ENCODE measurements around the gene ALAS1. TPM values are rescaled to one million over a fixed set of nuclear protein-coding genes. Genes with fewer than 3 reads are reported as not detected.

ALAS1 gene
- total and polyA plus RNA-seq, 4 donors = 38.7 to 85.1 (median 57.2) TPM

DNA sequence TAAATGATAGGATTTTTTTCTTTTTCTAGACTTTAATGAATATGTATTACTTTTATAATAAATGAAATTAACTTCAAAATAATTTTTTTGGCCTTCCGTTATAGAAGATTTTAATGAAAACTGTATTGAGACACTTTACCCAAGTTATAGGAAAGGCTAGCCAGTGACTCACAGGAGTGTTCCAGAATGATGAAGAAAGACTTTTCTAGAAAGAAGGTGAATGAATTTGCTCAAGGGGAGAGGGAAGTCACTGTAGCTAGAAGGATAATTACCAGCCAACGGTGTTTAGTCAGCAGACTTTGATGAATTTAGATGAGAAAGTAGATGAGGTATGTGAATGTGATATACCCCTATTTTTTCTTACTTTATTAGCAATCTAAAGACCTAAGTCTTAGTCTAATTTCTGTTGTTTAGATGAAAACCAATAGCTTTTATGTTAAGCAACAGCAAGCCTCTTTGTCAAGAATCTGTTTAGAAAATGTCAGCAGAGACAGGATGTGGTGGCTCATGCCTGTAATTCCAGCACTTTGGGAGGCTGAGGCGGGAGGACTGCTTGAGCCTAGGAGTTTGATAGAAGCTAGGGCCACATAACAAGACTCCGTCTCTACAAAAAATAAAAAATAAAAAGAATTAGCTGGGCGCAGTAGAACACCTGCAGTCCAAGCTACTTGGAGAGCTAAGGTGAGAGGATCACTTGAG lies 3.2 kb downstream of the ALAS1 start:
- H3K4me3 ChIP-seq = no peak overlapping the region

DNA sequence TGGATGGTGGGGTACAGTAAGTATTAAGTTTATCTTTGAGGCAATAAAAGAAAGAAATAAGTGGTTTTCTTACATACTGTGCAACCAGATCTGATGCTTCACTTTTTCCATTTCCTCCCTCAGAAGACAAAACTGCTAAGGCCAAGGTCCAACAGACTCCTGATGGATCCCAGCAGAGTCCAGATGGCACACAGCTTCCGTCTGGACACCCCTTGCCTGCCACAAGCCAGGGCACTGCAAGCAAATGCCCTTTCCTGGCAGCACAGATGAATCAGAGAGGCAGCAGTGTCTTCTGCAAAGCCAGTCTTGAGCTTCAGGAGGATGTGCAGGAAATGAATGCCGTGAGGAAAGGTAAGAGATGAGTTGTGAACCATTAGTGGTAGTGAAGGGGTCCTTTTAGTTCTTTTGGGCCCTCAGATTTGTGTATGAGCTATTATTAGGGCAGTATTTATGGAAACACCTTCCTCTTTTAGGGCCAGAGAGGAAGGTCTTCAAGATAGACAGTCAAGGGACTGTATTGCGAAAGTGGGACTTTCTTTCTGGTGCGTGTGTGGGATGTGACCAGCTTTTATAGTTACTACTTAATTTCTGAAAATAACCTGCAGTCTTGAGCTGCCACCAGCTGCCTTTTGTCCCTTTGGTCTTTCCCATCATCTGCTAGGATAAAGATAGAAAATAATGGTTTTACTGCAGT lies 4.6 kb downstream of the ALAS1 start:
- no peaks in the 10 kb centered on the region for H3K27me3 ChIP-seq (ENCODE audit: control insufficient read depth in 3 of 3, insufficient read depth in 3 of 3, low read length in 2 of 3)
- H3K9me3 ChIP-seq (ENCODE audit: control insufficient read depth in 4 of 4, insufficient read depth in 3 of 4, low read length in 3 of 4) = no peaks in the 10 kb centered on the region
- H3K9ac ChIP-seq (ENCODE audit: insufficient read depth in 1 of 2, low read length in 2 of 2) = no peak overlapping the region
- H3K4me3 ChIP-seq = no peak overlapping the region
- no peak for ATAC-seq (ENCODE audit: insufficient read depth, low FRiP score)
- no peak for DNase-seq
- TF ChIP-seq, protein P1, sequence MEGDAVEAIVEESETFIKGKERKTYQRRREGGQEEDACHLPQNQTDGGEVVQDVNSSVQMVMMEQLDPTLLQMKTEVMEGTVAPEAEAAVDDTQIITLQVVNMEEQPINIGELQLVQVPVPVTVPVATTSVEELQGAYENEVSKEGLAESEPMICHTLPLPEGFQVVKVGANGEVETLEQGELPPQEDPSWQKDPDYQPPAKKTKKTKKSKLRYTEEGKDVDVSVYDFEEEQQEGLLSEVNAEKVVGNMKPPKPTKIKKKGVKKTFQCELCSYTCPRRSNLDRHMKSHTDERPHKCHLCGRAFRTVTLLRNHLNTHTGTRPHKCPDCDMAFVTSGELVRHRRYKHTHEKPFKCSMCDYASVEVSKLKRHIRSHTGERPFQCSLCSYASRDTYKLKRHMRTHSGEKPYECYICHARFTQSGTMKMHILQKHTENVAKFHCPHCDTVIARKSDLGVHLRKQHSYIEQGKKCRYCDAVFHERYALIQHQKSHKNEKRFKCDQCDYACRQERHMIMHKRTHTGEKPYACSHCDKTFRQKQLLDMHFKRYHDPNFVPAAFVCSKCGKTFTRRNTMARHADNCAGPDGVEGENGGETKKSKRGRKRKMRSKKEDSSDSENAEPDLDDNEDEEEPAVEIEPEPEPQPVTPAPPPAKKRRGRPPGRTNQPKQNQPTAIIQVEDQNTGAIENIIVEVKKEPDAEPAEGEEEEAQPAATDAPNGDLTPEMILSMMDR (IDR thresholded peaks at IDR 0.05; ENCODE audit: control extremely low read depth, extremely low read depth) = no peak
- H3K27ac ChIP-seq (ENCODE audit: low read depth in 1 of 2, low read length in 1 of 2) = peak overlapping the region in 1 of 2 donors; percentile 50
- peaks cover 33 to 52% (median 45%) of the 10 kb centered on the region in 4 donors for H3K36me3 ChIP-seq (ENCODE audit: control insufficient read depth in 4 of 4, insufficient read depth in 4 of 4, low read length in 4 of 4)
- peaks cover 4 to 17% (median 8%) of the 10 kb centered on the region in 5 donors for H3K4me1 ChIP-seq (ENCODE audit: control insufficient read depth in 5 of 5, insufficient read depth in 5 of 5, low read length in 5 of 5)
- WGBS, 2 donors = 37 to 76% methylated on average over 4 of the region's 4 CpGs

More for the DNA sequence above, 3.2 kb downstream of the ALAS1 start:
- WGBS, 2 donors = 52 to 62% methylated on average over 5 of the region's 5 CpGs
- Histone ChIP-seq H3K9ac (ENCODE audit: insufficient read depth in 1 of 2, low read length in 2 of 2) (no peak overlapping the region), H3K36me3 (ENCODE audit: control insufficient read depth in 4 of 4, insufficient read depth in 4 of 4, low read length in 4 of 4) (peaks cover 28 to 48% (median 38%) of the 10 kb centered on the region in 4 donors), H3K9me3 (ENCODE audit: control insufficient read depth in 4 of 4, insufficient read depth in 3 of 4, low read length in 3 of 4) (no peaks in the 10 kb centered on the region), H3K27me3 (ENCODE audit: control insufficient read depth in 3 of 3, insufficient read depth in 3 of 3, low read length in 2 of 3) (no peaks in the 10 kb centered on the region), H3K4me1 (ENCODE audit: control insufficient read depth in 5 of 5, insufficient read depth in 5 of 5, low read length in 5 of 5) (peaks cover 12 to 29% (median 15%) of the 10 kb centered on the region in 5 donors), H3K27ac (ENCODE audit: low read depth in 1 of 2, low read length in 1 of 2) (peak overlapping the region in 1 of 2 donors; percentile 66)
- no peak for ATAC-seq (ENCODE audit: insufficient read depth, low FRiP score)
- no peak for DNase-seq
- TF ChIP-seq, protein P1 (IDR thresholded peaks at IDR 0.05; ENCODE audit: control extremely low read depth, extremely low read depth) = no peak

DNA sequence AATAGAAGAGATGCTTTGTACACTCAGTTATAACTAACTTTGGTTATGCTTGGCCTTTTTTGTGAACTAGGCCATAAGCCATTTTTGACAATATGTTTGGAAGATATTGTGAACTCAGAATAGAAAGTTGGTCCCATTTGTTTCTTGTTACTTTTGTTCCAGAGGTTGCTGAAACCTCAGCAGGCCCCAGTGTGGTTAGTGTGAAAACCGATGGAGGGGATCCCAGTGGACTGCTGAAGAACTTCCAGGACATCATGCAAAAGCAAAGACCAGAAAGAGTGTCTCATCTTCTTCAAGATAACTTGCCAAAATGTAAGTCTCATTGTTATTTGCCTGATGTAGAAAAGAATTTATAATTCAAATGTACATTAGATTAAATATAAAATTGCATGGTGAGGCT lies 5.7 kb downstream of the ALAS1 start:
- Histone ChIP-seq H3K36me3 (ENCODE audit: control insufficient read depth in 4 of 4, insufficient read depth in 4 of 4, low read length in 4 of 4) (peaks cover 41 to 63% (median 53%) of the 10 kb centered on the region in 4 donors), H3K4me1 (ENCODE audit: control insufficient read depth in 5 of 5, insufficient read depth in 5 of 5, low read length in 5 of 5) (peaks cover 3 to 15% (median 8%) of the 10 kb centered on the region in 5 donors), H3K9ac (ENCODE audit: insufficient read depth in 1 of 2, low read length in 2 of 2) (no peak overlapping the region), H3K27ac (ENCODE audit: low read depth in 1 of 2, low read length in 1 of 2) (no peak overlapping the region), H3K9me3 (ENCODE audit: control insufficient read depth in 4 of 4, insufficient read depth in 3 of 4, low read length in 3 of 4) (no peaks in the 10 kb centered on the region), H3K27me3 (ENCODE audit: control insufficient read depth in 3 of 3, insufficient read depth in 3 of 3, low read length in 2 of 3) (no peaks in the 10 kb centered on the region), H3K4me3 (no peak overlapping the region)
- DNase-seq (no peak), ATAC-seq (ENCODE audit: insufficient read depth, low FRiP score) (no peak)
- WGBS, 2 donors = 86 to 90% methylated on average over 1 of the region's 1 CpG
- TF ChIP-seq, protein P1 (IDR thresholded peaks at IDR 0.05; ENCODE audit: control extremely low read depth, extremely low read depth) = no peak

All from lung (tissue), 12 donors.